Parathyroid adenoma (tissue), 2 donors: ENCODE measurements around the gene RALGDS.

ENCODE experiments used
- H2AFZ ChIP-seq: fragments of 300-600 bp; sonication (generic); one replicate; pipeline ENCODE4 v1.7.0; 2017; ENCODE audit warnings: antibody characterized with exemption, mild to moderate bottlenecking
- H3K27ac ChIP-seq: fragments of 300-600 bp; sonication (generic); one replicate; pipeline ENCODE4 v1.7.0; 2017
- H3K27me3 ChIP-seq: fragments of 300-600 bp; sonication (generic); one replicate; pipeline ENCODE4 v1.7.0; 2017; ENCODE audit warnings: low read length; ENCODE audit not compliant: control insufficient read depth, insufficient read depth
- H3K36me3 ChIP-seq: fragments of 300-600 bp; sonication (generic); one replicate; pipeline ENCODE4 v1.7.0; 2017; ENCODE audit warnings: low read length; ENCODE audit not compliant: control insufficient read depth, insufficient read depth
- H3K4me1 ChIP-seq: fragments of 300-600 bp; sonication (generic); one replicate; pipeline ENCODE4 v1.7.0; 2017; ENCODE audit warnings: control low read depth
- H3K4me2 ChIP-seq: fragments of 300-600 bp; sonication (generic); one replicate; pipeline ENCODE4 v1.7.0; 2017; ENCODE audit warnings: low read length
- H3K4me3 ChIP-seq: fragments of 300-600 bp; sonication (generic); one replicate; pipeline ENCODE4 v1.7.0; 2017; ENCODE audit warnings: low read depth, low read length
- H3K79me2 ChIP-seq: fragments of 300-600 bp; sonication (generic); one replicate; pipeline ENCODE4 v1.7.0; 2017; ENCODE audit warnings: control low read depth
- H3K9ac ChIP-seq: fragments of 300-600 bp; sonication (generic); one replicate; pipeline ENCODE4 v1.7.0; 2017; ENCODE audit warnings: mild to moderate bottlenecking
- H3K9me3 ChIP-seq: fragments of 300-600 bp; sonication (generic); one replicate; pipeline ENCODE4 v1.7.0; 2017; ENCODE audit warnings: low read length; ENCODE audit not compliant: control insufficient read depth
- CTCF ChIP-seq: fragments of 300-600 bp; sonication (generic); IDR thresholded peaks from one replicate; pipeline ENCODE4 v1.7.0; 2017; ENCODE audit warnings: antibody characterized with exemption, mild to moderate bottlenecking
- donor health status: primary hyperparathyroidism.

RALGDS gene

GRCh38 chr9:133163504-133164172 is 42.6 kb upstream of the RALGDS start, which contains the start of gene GBGT1:
Gene GBGT1 (minus strand): TSS chr9:133163914. CDS start chr9:133162412, 1,502 bp downstream.
- Histone ChIP-seq H3K4me1 (no peaks in the 10 kb centered on the region), H3K27ac (no peak within 1 kb of the TSS), H3K9ac (no peak within 1 kb of the TSS), H3K9me3 (no peaks in the 10 kb centered on the region), H2AFZ (peak within 1 kb of the TSS; percentile 78), H3K27me3 (no peaks in the 10 kb centered on the region), H3K4me2 (peak within 1 kb of the TSS; percentile 66), H3K36me3 (no peaks in the 10 kb centered on the region), H3K4me3 (peak within 1 kb of the TSS; percentile 58), H3K79me2 (no peaks in the 10 kb centered on the region)
- TF ChIP-seq CTCF, result no peak

- Histone ChIP-seq H3K4me3 (peak overlapping the region; percentile 58), H3K4me1 (no peaks in the 10 kb centered on the region), H3K9ac (no peak overlapping the region)
These were observed 41.9 kb upstream of the RALGDS start for GRCh38 chr9:133162861-133163503.

GRCh38 chr9:133161547-133161950 is 40.5 kb upstream of the RALGDS start:
- H3K27me3 ChIP-seq, result no peaks in the 10 kb centered on the region
- no peaks in the 10 kb centered on the region for H3K9me3 ChIP-seq
- H3K36me3 ChIP-seq, result no peaks in the 10 kb centered on the region
- no peaks in the 10 kb centered on the region for H3K79me2 ChIP-seq
- no peak overlapping the region for H3K9ac ChIP-seq
- no peak overlapping the region for H3K4me2 ChIP-seq
- no peaks in the 10 kb centered on the region for H3K4me1 ChIP-seq
- no peak for TF ChIP-seq CTCF
- no peak overlapping the region for H2AFZ ChIP-seq
- no peak overlapping the region for H3K27ac ChIP-seq
- no peak overlapping the region for H3K4me3 ChIP-seq

More at GRCh38 chr9:133162861-133163503, 41.9 kb upstream of the RALGDS start:
- H3K27ac ChIP-seq, result no peak overlapping the region
- no peaks in the 10 kb centered on the region for H3K36me3 ChIP-seq
- H3K9me3 ChIP-seq, result no peaks in the 10 kb centered on the region
- H2AFZ ChIP-seq, result peak overlapping the region; percentile 78
- no peaks in the 10 kb centered on the region for H3K27me3 ChIP-seq
- peak overlapping the region; percentile 66 for H3K4me2 ChIP-seq
- H3K79me2 ChIP-seq, result no peaks in the 10 kb centered on the region
- TF ChIP-seq CTCF, result no peak

- Histone ChIP-seq H3K9me3 (no peaks in the 10 kb centered on the region), H3K4me2 (no peak overlapping the region), H3K36me3 (no peaks in the 10 kb centered on the region), H3K27ac (no peak overlapping the region), H3K4me1 (no peaks in the 10 kb centered on the region), H3K79me2 (no peaks in the 10 kb centered on the region), H3K27me3 (no peaks in the 10 kb centered on the region), H3K4me3 (no peak overlapping the region), H3K9ac (no peak overlapping the region), H2AFZ (no peak overlapping the region)
- peak; percentile 56 for TF ChIP-seq CTCF
These were observed 39.9 kb upstream of the RALGDS start for GRCh38 chr9:133160742-133161546.
